Testis (tissue), 2 donors: ENCODE data around the gene SH3RF3.

ENCODE experiments used
- POLR2A ChIP-seq: fragments of 450-650 bp; IDR thresholded peaks from one replicate; pipeline ENCODE4 v1.6.1; 2017; ENCODE audit warnings: antibody characterized with exemption, mild to moderate bottlenecking, moderate library complexity
- TF ChIP-seq, protein P1 (sequence below), 3 experiments: fragments of 450-650 bp in 2 of 3; fragments of 200-600 bp in 1 of 3; sonication (generic) in 1 of 3; IDR thresholded peaks; one replicate each; pipeline ENCODE4 v1.5.1; 2016 to 2019; ENCODE audit warnings: antibody characterized with exemption in 3 of 3, mild to moderate bottlenecking in 2 of 3, moderate library complexity in 1 of 3

DNA sequence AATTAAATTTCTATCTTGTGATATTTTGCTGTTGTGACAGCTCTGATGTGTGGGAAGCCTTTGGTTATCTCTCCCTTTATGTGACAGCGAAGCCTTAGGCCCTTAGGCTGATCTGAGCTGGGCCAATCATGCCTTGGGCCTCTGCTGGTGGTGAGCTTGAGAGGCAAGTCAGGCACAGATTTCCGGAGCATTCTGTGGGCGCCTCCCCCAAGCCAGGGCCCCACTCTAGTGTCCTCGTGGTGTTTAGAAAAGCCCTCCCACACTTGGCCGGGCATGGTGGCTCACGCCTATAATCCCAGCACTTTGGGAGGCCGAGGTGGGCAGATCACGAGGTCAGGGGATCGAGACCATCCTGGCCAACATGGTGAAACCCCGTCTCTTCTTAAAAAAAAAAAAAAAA, 239.8 kb downstream of the SH3RF3 start:
- TF ChIP-seq, protein P1, sequence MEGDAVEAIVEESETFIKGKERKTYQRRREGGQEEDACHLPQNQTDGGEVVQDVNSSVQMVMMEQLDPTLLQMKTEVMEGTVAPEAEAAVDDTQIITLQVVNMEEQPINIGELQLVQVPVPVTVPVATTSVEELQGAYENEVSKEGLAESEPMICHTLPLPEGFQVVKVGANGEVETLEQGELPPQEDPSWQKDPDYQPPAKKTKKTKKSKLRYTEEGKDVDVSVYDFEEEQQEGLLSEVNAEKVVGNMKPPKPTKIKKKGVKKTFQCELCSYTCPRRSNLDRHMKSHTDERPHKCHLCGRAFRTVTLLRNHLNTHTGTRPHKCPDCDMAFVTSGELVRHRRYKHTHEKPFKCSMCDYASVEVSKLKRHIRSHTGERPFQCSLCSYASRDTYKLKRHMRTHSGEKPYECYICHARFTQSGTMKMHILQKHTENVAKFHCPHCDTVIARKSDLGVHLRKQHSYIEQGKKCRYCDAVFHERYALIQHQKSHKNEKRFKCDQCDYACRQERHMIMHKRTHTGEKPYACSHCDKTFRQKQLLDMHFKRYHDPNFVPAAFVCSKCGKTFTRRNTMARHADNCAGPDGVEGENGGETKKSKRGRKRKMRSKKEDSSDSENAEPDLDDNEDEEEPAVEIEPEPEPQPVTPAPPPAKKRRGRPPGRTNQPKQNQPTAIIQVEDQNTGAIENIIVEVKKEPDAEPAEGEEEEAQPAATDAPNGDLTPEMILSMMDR (IDR thresholded peaks at IDR 0.05), result no peak
- TF ChIP-seq POLR2A, result no peak
